Activated naive CD4-positive, alpha-beta T cell treated with anti-CD3 and anti-CD28 coated beads, Interleukin-2, amount 50 U/mL, for 72 hours (primary cell): ENCODE data around the gene CDX1. TPM values are rescaled to one million over a fixed set of nuclear protein-coding genes. Genes with fewer than 3 reads are reported as not detected.

Experiments
- ATAC-seq, 2 donors: fragments of 150-1000 bp; cut with Tn5 transposase; 2 replicates each; pipeline ENCODE4 v1.10.0; 2021; ENCODE audit warnings: mild to moderate bottlenecking in 2 of 2, moderate library complexity in 2 of 2
- DNase-seq, 2 donors: peaks; one replicate each; pipeline ENCODE4 v3.0.0; 2021 to 2022; ENCODE audit warnings: low spot score in 2 of 2
- H3K27ac Mint-ChIP-seq, 2 donors: one replicate each; pipeline ENCODE4 v1.8.0; 2022; ENCODE audit warnings: mild to moderate bottlenecking in 2 of 2, mixed read lengths in 2 of 2
- H3K36me3 Mint-ChIP-seq, 2 donors: one replicate each; pipeline ENCODE4 v1.8.0; 2022; ENCODE audit warnings: mixed read lengths in 2 of 2
- H3K9me3 Mint-ChIP-seq, 2 donors: one replicate each; pipeline ENCODE4 v1.8.0; 2022; ENCODE audit warnings: mixed read lengths in 2 of 2
- total RNA-seq, 2 donors: library from RNA; stranded (reverse); gene quantifications; one replicate each; pipeline ENCODE4 v1.2.3, GENCODE V29; 2022

CDX1 gene
- total RNA-seq, 2 donors from 2014 or later, result not detected

DNA sequence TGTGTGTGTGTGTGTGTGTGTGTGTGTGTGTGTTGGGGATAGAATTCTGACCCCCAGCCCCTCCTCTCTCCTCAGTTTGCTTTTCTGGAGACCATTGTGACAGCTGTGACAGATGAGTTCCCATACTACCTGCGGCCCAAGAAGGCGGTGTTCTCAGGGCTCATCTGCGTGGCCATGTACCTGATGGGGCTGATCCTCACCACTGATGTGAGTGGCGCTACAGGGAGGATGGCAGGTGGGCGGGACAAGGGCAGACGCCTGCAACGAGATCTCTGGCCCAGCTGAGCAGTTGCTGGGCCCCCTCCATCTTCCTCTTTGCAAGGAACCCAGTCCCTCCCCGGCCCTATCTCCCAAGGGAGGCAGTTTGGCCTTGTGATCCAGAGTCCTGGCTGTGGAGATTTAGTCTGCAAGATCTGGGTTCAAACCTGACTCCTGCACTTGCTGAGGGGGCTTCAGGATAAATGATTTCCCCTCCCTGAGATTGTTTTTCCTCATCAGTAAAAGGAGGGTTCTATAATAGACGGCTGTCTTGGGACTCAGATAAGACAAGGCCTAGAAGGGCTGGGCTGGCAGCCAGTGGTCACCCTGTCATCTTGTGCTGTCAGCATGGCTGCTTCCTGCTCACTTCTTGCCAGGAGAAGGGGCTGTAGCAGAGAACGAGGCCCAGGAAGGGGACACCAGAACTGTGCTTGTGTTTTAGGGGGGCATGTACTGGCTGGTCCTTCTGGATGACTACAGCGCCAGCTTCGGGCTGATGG, 37.4 kb downstream of the CDX1 start:
- DNase-seq (no peak), ATAC-seq (no peak)
- Mint-ChIP-seq H3K27ac (peak overlapping the region in 1 of 2 donors; percentile 65), H3K36me3 (no peaks in the 10 kb centered on the region), H3K9me3 (no peaks in the 10 kb centered on the region)

DNA sequence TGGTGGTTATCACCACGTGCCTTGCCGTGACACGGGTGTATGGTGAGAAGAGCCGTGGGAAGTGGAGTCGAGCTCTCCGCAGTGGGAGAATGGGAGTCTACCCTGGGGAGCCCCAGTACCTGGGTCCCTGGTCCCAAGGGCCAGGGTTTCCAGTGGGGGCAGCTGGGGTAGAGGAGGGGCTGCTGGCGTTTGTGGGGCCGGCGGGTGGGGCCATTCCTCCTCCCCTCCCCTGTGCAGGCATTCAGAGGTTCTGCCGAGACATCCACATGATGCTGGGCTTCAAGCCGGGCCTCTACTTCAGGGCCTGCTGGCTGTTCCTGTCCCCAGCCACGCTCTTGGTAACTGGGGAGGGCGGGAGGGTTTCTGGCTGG, 38.0 kb downstream of the CDX1 start:
- Mint-ChIP-seq H3K27ac (peak overlapping the region in 1 of 2 donors; percentile 65), H3K9me3 (no peaks in the 10 kb centered on the region), H3K36me3 (no peaks in the 10 kb centered on the region)
- DNase-seq, result no peak
- ATAC-seq, result no peak

DNA sequence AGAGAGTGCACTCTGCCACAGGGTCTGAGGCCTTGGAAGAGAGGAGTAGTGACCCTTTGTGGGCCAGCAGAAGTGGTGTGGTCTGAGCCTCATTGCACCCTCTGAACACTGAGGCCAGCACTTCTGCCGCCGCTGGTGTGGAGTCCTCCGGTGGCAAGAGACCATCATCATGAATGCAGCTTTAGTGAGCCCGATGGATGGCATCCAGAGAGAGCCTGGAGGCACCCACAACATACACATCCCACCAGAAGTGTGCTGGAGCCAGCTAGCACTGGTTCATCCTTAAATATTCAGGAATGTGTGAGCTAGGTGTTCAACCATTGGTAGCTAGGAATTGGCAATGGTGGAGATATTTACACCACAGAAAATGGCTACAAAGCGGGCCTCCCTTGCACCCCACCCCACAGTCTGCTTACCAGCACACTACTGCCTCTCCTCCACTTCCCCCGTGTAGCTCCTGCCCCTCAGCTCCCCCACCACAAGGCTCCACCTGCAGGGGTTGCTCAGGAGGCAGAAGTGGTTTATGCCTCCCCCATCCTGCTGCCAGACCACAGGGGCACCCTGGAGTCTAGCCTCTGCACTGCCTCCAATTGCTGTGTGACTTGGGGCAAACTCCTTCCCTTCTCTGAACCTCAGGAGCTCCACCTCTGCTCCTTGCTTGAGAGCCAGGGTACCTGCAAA, 39.7 kb downstream of the CDX1 start:
- H3K27ac Mint-ChIP-seq, result no peak overlapping the region
- no peaks in the 10 kb centered on the region for H3K36me3 Mint-ChIP-seq
- ATAC-seq, result no peak
- H3K9me3 Mint-ChIP-seq, result no peaks in the 10 kb centered on the region
- DNase-seq, result no peak

DNA sequence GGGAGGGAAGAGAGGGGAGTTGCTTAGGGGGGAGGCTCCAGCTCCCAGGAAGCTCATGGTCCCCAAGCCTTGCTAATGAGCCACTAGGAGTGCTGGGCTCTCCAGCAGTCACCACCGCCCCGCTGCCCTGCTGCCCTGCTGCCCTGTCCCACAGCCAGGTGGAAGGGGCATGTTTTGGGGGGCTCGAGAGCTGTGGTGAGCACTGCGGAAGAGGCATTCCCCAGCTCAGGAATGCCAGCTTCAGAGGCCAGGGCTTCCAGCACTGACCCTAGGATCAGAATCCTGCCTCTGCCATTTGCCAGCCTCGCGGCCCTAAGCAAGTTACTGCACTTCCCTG, 40.2 kb downstream of the CDX1 start:
- DNase-seq, result no peak
- Mint-ChIP-seq H3K9me3 (no peaks in the 10 kb centered on the region), H3K27ac (no peak overlapping the region), H3K36me3 (no peaks in the 10 kb centered on the region)
- no peak for ATAC-seq

DNA sequence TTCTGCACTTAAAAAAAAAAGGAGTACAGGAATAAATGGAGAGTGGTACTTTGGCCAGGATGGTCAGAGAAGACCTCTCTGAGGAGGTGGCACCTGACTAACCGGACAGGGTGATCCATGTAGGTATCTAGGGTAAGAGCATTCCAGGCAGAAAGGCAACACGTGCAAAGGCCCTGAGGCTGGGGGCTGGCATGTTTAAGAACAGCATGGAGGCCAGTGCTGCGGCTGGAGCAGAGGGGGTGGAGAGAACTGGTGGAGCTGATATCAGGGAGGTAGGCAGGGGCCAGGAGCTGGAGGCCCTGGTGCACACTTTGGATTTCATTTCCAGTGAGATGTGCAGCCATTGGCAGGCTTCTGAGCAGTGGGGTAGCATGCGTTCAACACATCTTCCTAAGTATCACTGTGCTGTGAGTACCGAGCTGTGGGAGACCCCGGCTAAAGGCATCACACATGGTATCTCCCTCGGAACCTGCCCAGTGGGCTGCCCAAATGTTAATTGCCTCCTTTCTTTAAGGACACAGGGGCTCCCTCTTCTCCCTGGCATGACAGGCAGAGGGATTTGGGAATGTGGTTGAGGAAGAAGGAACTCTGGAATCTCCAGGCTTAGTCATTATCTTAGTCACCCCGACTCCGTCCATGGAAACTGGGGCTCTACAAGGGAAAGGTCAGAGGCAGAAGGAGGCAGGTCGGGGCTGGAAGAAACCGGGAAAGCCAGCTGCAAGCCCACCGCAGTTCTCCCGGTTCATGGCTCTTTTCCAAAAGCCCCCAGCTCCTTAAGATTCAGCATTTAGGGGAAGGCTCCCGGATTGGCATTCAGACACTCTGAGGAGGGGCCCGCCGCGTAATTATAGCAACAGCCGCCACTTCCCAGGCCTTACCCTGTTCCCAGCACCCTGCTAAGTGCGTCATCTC, 41.9 kb downstream of the CDX1 start:
- no peak for ATAC-seq
- no peak overlapping the region for H3K27ac Mint-ChIP-seq
- no peaks in the 10 kb centered on the region for H3K9me3 Mint-ChIP-seq
- no peak for DNase-seq
- no peaks in the 10 kb centered on the region for H3K36me3 Mint-ChIP-seq

DNA sequence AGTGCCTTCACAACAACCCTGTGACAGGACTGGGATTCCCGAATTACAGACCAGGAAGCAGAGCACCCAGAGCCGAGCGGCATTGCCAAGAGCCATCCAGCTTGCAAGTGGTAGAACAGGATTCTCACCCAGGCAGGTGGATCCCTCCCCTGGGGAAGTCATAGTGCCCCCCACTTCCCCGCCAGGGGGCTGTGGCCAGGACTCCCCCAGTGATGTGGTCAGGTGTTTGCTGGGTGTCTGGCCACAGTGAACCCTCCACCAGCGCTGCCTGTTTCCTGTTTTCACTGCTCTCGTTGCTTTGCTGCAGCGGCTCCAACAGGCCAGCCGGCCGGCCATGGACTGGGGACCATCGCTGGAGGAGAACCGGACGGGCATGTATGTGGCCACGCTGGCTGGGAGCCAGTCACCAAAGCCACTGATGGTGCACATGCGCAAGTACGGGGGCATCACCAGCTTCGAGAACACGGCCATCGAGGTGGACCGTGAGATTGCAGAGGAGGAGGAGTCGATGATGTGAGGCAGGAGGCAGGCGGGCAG, 42.6 kb downstream of the CDX1 start:
- DNase-seq (no peak), ATAC-seq (peak; percentile 25 to 32)
- Mint-ChIP-seq H3K27ac (no peak overlapping the region), H3K36me3 (no peaks in the 10 kb centered on the region), H3K9me3 (no peaks in the 10 kb centered on the region)

DNA sequence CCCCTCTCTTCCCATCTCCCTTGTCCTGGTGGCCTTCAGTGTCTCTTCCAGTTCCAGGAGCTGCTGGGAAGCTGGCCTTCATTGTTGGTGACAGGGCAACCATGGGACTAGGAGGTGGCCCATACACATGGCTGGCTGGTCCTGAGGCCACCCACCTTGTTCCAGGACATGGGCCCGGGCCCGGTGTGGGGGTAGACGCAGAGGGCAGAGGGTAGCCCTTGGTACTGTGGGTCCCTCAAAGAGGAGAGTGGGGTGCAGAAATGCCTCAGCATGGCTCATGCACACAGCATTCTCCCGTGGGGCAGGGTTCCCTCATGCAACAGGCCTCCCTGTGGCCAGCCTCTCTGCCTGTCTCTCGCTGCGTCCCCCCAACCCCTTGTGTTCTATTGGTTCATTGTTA, 44.1 kb downstream of the CDX1 start:
- Mint-ChIP-seq H3K9me3 (no peaks in the 10 kb centered on the region), H3K27ac (peak overlapping the region in 1 of 2 donors; percentile 46), H3K36me3 (no peaks in the 10 kb centered on the region)
- no peak for DNase-seq
- ATAC-seq, result no peak

DNA sequence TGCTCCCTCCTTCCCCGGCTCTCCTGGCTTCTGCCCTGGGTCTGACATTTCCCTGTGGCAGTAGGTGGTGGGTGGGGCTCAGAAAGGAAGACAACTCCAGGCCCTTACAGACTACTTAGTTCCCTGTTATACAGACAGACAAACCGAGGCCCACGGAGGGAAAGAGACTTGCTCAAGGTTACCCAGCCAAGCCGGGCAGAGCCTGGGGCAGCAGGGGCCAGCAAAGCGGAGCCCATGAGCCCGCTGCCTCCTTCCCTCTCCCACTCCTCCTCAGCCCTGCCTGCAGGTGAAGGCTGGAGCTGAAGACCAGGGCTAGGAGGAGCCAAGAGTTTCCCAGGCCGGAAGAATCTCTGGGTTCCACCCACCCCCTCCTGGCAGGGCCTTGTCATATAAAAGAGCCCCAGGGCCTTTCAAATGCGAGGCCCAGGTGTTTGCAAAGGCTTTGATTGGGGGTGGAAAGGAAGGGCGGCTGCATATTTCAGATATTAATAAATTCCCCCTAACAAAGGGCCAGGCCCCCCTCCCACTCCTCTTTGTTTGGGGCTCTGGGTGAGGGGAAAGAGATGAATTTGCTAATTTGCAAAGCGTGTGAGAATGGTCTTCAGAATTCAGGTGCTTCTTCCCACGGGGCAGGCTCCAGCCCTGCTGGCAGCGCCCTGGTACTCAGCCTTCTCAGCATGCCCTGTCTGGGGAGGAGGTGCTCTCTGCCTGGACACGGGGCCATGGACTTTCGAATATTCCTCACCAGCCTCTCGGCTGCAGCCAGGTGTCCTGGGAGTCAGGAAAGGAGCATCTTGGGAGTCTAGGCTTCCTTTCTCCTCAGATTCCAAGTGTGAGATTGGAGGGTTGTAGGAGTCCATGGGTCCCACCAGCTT, 44.8 kb downstream of the CDX1 start:
- no peaks in the 10 kb centered on the region for H3K9me3 Mint-ChIP-seq
- peak overlapping the region in 1 of 2 donors; percentile 46 for H3K27ac Mint-ChIP-seq
- ATAC-seq (no peak), DNase-seq (no peak)
- no peaks in the 10 kb centered on the region for H3K36me3 Mint-ChIP-seq

DNA sequence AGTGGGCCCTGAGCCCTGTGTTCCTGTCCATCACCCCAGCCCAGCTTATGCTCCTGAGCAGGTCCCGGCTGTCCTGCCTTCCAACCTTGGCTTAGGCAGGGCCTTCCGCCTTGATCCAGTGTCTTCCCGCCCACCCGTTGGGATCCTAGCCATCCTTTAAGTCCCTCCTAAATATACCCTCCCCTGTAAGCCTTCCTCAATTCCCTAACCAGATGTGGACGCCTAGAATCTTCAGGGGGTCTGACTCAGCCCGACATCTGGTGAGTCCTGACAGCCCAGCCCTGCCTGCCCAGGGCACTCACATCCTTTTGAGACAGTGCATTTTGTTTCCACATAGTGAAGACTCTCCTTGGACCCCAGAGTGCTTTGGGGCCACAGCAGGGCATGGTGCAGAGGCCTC, 47.0 kb downstream of the CDX1 start:
- Mint-ChIP-seq H3K36me3 (no peaks in the 10 kb centered on the region), H3K9me3 (no peaks in the 10 kb centered on the region), H3K27ac (peak overlapping the region in 1 of 2 donors; percentile 65)
- ATAC-seq (no peak), DNase-seq (no peak)

DNA sequence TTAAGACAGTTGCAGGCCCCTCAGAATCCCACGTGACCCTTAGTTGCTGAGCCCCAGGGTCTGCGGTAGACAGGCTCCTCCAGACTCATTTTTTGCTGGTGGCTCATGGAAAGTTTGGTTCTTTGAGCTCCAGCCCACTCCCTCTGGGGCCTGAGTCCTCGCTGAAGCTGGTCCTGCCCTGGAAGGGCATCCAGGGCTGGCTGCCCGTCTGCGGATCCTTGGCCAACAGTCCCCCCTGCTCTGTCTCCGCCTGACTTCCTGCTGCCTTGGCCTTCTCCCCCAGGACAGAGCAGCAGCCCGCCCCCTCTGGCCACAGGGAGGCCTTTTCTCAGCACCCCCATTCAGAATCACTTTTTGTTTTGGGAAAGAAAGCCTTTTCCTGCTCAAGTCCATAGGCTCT, 47.7 kb downstream of the CDX1 start:
- DNase-seq (no peak), ATAC-seq (no peak)
- Mint-ChIP-seq H3K9me3 (no peaks in the 10 kb centered on the region), H3K36me3 (no peaks in the 10 kb centered on the region), H3K27ac (peak overlapping the region in 1 of 2 donors; percentile 49)

DNA sequence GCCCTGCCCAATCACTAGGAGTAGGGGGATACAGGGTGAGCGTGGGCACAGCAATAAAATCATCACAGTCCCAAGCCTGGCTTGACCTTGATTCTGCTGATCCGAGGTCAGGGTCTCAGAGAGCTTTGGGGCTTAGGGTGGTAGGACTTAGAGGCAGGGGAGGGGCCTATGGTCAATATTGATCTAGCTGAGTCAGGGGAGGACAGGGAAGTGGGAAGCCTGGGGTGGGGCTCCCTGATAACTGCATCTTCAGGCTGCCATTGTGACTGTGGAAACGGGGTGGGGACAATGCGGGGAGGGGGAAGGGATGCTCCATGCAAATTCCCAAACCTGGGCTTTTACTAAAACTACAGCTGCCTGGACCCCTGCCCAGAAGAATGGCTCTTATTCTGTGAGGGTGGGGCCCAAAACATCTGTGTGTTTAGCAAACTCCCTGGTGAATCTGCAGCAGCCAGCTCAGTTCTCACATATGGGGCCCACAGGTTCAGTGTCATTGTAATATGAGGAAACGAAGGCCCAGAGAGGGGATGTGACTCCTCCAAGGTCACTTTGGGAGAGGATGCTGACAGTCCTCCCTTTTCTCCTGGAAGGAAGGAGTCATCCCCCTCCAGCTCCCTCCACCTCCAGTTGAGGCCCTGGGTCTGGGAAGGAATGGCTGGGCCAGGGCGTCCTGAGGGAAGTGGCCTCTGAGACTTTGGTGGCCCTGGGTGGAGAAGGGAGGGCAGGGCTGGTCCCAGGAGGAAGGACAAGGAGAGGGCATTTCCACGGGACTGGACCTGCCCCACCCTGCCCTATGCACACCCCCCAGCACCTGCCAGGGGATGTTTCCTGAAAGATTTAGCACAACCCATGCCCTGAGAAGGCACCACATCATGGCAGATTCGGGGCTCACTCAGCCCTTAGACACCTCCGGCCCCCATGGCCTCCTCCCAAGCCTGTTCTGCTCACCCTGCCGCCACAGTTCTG, 49.7 kb downstream of the CDX1 start:
- DNase-seq (no peak), ATAC-seq (no peak)
- H3K27ac Mint-ChIP-seq, result no peak overlapping the region
- no peaks in the 10 kb centered on the region for H3K36me3 Mint-ChIP-seq
- no peaks in the 10 kb centered on the region for H3K9me3 Mint-ChIP-seq

DNA sequence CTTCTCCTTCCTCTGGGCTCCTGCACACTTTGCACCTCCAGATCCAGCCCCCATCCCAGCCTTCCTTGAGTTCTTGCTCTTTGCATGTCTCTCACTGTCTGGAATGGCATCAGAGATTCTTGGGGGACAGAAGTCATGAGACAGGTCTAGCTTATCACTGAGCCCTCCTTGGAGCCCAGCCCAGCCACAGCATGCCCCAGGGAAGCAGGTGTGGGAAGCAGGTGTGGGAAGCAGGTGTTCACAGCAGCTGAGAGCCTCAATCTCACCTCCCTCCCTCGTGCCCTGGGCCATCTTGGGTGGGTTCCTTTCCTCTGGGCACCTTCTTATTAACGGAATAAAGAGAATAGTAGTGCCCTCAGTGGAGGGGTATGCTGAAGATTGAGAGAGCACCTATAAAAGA, 50.5 kb downstream of the CDX1 start:
- ATAC-seq (no peak), DNase-seq (no peak)
- Mint-ChIP-seq H3K36me3 (no peaks in the 10 kb centered on the region), H3K9me3 (no peaks in the 10 kb centered on the region), H3K27ac (peak overlapping the region in 1 of 2 donors; percentile 16)

DNA sequence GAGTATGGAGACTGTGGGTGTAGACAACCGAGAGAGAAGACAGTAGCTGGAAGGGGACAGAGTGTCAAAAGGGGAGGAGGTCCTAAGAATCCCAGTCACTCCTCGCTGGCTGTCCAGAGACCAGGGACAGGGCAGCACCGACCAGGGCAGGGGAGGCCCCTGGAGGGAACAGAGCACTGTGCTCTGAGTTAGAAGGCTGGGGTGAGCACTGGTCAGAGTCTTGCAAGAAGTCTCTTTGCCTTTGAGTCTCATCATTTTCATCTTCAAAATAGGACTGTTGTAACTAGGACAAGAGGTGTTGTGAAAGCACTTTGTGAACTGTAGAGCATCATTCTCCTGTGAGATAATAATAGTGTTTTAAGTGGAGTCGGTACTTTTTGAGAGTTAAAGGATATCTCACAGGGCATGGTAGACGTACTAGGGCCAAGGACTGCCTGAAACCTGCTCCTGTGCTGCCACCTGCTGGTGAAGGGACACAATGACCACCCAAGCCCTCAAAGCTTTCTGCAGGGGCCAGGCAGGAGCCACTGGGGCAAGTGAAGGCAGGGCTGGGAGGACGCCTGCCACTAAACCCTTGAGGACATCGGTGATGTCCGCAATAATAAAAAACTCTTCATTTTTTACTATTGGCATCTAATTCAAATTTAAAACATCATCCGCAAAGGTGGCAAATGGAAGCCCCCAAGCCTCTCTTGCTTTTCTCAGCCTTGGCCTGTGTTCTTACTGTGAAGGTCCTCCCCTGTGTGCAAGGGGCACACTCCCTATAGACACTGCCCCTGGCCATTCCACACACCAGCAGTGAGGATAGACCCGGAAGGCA, 51.5 kb downstream of the CDX1 start:
- DNase-seq, result peak; percentile 76 to 87
- Mint-ChIP-seq H3K36me3 (no peaks in the 10 kb centered on the region), H3K27ac (no peak overlapping the region), H3K9me3 (no peaks in the 10 kb centered on the region)
- ATAC-seq, result peak; percentile 90 to 94

DNA sequence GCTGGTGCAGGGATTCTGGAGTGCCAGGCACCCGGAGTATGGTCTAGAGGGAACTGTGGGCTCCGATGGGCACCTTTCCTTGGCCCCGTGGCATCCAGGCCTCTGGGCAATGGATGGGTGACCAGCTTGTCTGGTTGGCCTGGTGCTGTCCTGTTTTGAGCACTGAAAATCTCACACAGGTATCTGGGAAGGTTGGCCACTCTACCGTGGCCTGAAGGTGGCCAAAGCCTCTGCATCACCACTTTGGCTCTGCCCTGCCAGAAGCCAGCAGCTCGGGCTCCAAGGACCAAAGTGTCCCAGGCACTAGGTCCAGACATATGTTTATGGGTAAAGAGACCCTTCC, 52.1 kb downstream of the CDX1 start:
- ATAC-seq, result no peak
- no peak for DNase-seq
- H3K27ac Mint-ChIP-seq, result no peak overlapping the region

DNA sequence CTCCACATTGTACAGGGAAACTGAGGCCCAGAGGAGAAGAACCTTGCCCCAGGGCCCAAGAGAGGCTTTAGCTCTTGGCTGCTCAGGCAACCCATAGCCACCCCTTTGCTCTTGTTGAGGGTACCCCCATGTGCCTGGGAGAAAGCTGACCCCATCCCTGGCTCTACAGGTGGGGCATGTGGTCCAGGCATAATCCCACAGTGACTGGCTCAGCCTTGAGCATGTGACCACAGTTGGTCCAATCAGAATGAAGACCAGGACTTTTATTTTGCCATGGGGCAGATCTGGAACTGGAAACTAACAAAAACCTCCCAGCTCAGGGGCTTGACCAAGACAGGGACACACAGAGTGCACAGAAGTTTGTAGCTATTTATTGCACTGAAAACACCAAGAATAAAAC, 52.6 kb downstream of the CDX1 start:
- Mint-ChIP-seq H3K9me3 (no peaks in the 10 kb centered on the region), H3K36me3 (no peaks in the 10 kb centered on the region), H3K27ac (no peak overlapping the region)
- ATAC-seq (no peak), DNase-seq (no peak)

More for the DNA sequence above, 52.1 kb downstream of the CDX1 start:
- Mint-ChIP-seq H3K9me3 (no peaks in the 10 kb centered on the region), H3K36me3 (no peaks in the 10 kb centered on the region)
